HCT116 (cell line): ENCODE results near the gene SBNO2. TPM values are rescaled to one million over a fixed set of nuclear protein-coding genes. Genes with fewer than 3 reads are reported as not detected.

Experiments used
- ATAC-seq: fragments of 200-7000 bp; cut with Tn5 transposase; 2 replicates; pipeline ENCODE4 v1.9.1; 2020; ENCODE audit warnings: mild to moderate bottlenecking, moderate library complexity
- BruUV-seq: library from RNA; stranded (reverse); fragments of 400-500 nt; replicated peaks from 2 replicates; lab custom pipeline; 2021; lab: Mats Ljungman, UMichigan
- CTCF ChIA-PET: fragments of 300-600 bp; sonication (Branson Sonifier 250); formaldehyde crosslinking; loops from one replicate; lab custom pipeline; 2021; ENCODE audit warnings: antibody characterized with exemption; lab: Charles Lee
- POLR2A ChIA-PET: fragments of 300-600, 350-600 bp; sonication (Branson Sonifier 250); formaldehyde crosslinking; loops from one replicate; lab custom pipeline; 2021; ENCODE audit warnings: antibody characterized with exemption; lab: Charles Lee
- RAD21 ChIA-PET, 2 experiments: fragments of 300-600 bp; sonication (Branson Sonifier 250); formaldehyde crosslinking; loops; one replicate each; lab custom pipeline; 2023; ENCODE audit warnings: low total read pairs in 2 of 2; ENCODE audit not compliant: uncharacterized antibody in 2 of 2, unreplicated experiment in 2 of 2, low non-redundant PET in 1 of 2; lab: Charles Lee
- DNase-seq: peaks from one replicate; pipeline ENCODE4 v3.0.0-alpha.2; 2010; ENCODE audit warnings: low read depth, low spot score
- H2AFZ ChIP-seq: fragments of 200-600 bp; shearing (Covaris generic), sonication (generic); 2 replicates; pipeline ENCODE4 v1.6.1; 2017; ENCODE audit warnings: low read depth, mixed run types, mixed read lengths, antibody characterized with exemption, low read length; ENCODE audit not compliant: poor library complexity, severe bottlenecking
- H3K27ac ChIP-seq: 2 replicates; pipeline ENCODE4 v1.5.1; 2012; ENCODE audit warnings: low read depth, low read length
- H3K27me3 ChIP-seq: fragments of 200-600 bp; sonication (generic); 2 replicates; pipeline ENCODE4 v1.6.1; 2016; ENCODE audit warnings: mixed run types, low read length, mixed read lengths; ENCODE audit not compliant: insufficient read depth
- H3K36me3 ChIP-seq, 2 experiments: fragments of 200-500 bp in 1 of 2; fragments of 200-600 bp in 1 of 2; sonication (Bioruptor generic) in 1 of 2; sonication (generic) in 1 of 2; 2 replicates each; pipeline versions ENCODE4 v1.5.1 to v1.6.1; 2014 to 2016; ENCODE audit warnings: low read length in 2 of 2, inconsistent platforms in 1 of 2, mixed read lengths in 1 of 2, mixed run types in 1 of 2; ENCODE audit not compliant: insufficient read depth in 2 of 2, control insufficient read depth in 1 of 2
- H3K4me1 ChIP-seq, 2 experiments: fragments of 200-600 bp in 1 of 2; sonication (generic) in 1 of 2; 2 replicates each; pipeline versions ENCODE4 v1.5.1 to v1.6.1; 2012 to 2017; ENCODE audit warnings: low read length in 2 of 2, inconsistent platforms in 1 of 2, mild to moderate bottlenecking in 1 of 2, mixed read lengths in 1 of 2, mixed run types in 1 of 2, moderate library complexity in 1 of 2; ENCODE audit not compliant: insufficient read depth in 2 of 2, control insufficient read depth in 1 of 2
- H3K4me2 ChIP-seq: fragments of 200-600 bp; sonication (generic); 2 replicates; pipeline ENCODE4 v1.6.1; 2017; ENCODE audit warnings: mixed run types, low read length, mixed read lengths
- H3K4me3 ChIP-seq, 2 experiments: fragments of 200-600 bp in 1 of 2; sonication (generic) in 1 of 2; replicated peaks in 1 of 2; 2 replicates each; pipeline ENCODE4 v1.5.1; 2011 to 2016; ENCODE audit warnings: low read length in 2 of 2, control low read depth in 1 of 2, low read depth in 1 of 2, mild to moderate bottlenecking in 1 of 2, mixed read lengths in 1 of 2, mixed run types in 1 of 2
- H3K79me2 ChIP-seq: fragments of 200-600 bp; sonication (generic); 2 replicates; pipeline ENCODE4 v1.6.1; 2017; ENCODE audit warnings: mild to moderate bottlenecking, mixed run types, low read length, moderate library complexity, mixed read lengths; ENCODE audit not compliant: insufficient read depth
- H3K9ac ChIP-seq: fragments of 200-600 bp; sonication (generic); 2 replicates; pipeline ENCODE4 v1.6.1; 2016; ENCODE audit warnings: low read length, mixed read lengths
- H3K9me2 ChIP-seq: fragments of 200-600 bp; sonication (generic), shearing (Covaris generic); 2 replicates; pipeline ENCODE4 v1.6.1; 2017; ENCODE audit warnings: mixed run types, mild to moderate bottlenecking, moderate library complexity; ENCODE audit not compliant: insufficient read depth
- H3K9me3 ChIP-seq, 2 experiments: fragments of 200-500 bp in 1 of 2; fragments of 200-600 bp in 1 of 2; sonication (Bioruptor generic) in 1 of 2; sonication (generic) in 1 of 2; 2 replicates each; pipeline ENCODE4 v1.6.1; 2014 to 2017; ENCODE audit warnings: low read length in 2 of 2, mixed read lengths in 2 of 2, inconsistent platforms in 1 of 2, low read depth in 1 of 2, mild to moderate bottlenecking in 1 of 2, mixed run types in 1 of 2, moderate library complexity in 1 of 2; ENCODE audit not compliant: control insufficient read depth in 1 of 2, insufficient read depth in 1 of 2
- H4K20me1 ChIP-seq: fragments of 200-600 bp; sonication (generic), shearing (Covaris generic); 2 replicates; pipeline ENCODE4 v1.6.1; 2017; ENCODE audit warnings: mixed run types, mild to moderate bottlenecking, moderate library complexity; ENCODE audit not compliant: insufficient read depth
- CEBPB ChIP-seq: IDR thresholded peaks from 2 replicates; pipeline ENCODE4 v1.6.1; 2012; ENCODE audit warnings: low read depth
- EGR1 ChIP-seq: IDR thresholded peaks from 2 replicates; pipeline ENCODE4 v1.6.1; 2012; ENCODE audit warnings: low read depth
- ELF1 ChIP-seq: IDR thresholded peaks from 2 replicates; pipeline ENCODE4 v1.6.1; 2012; ENCODE audit warnings: low read depth, borderline replicate concordance
- EZH2phosphoT487 ChIP-seq: fragments of 200-600 bp; IDR thresholded peaks from 2 replicates; pipeline ENCODE4 v1.6.1; 2018; ENCODE audit warnings: antibody characterized with exemption, borderline replicate concordance
- FOSL1 ChIP-seq: IDR thresholded peaks from 2 replicates; pipeline ENCODE4 v1.6.1; 2012; ENCODE audit warnings: low read depth
- MAX ChIP-seq: IDR thresholded peaks from 2 replicates; pipeline ENCODE4 v1.6.1; 2012
- POLR2A ChIP-seq: IDR thresholded peaks from 2 replicates; pipeline ENCODE4 v1.7.0; 2011; ENCODE audit warnings: borderline replicate concordance; ENCODE audit not compliant: insufficient read depth, insufficient read length; ENCODE audit errors: extremely low read depth
- RAD21 ChIP-seq: IDR thresholded peaks from 2 replicates; pipeline ENCODE4 v1.6.1; 2012; ENCODE audit warnings: low read depth, mild to moderate bottlenecking
- SIN3A ChIP-seq: IDR thresholded peaks from 2 replicates; pipeline ENCODE4 v1.6.1; 2012; ENCODE audit warnings: low read depth
- SP1 ChIP-seq: IDR thresholded peaks from 2 replicates; pipeline ENCODE4 v1.6.1; 2012; ENCODE audit warnings: low read depth
- SRF ChIP-seq: IDR thresholded peaks from 2 replicates; pipeline ENCODE4 v1.6.1; 2012; ENCODE audit warnings: low read depth
- TCF7L2 ChIP-seq: IDR thresholded peaks from 2 replicates; pipeline ENCODE4 v1.7.0; 2011; ENCODE audit warnings: borderline replicate concordance, inconsistent platforms; ENCODE audit not compliant: insufficient read depth, insufficient read length; ENCODE audit errors: extremely low read depth
- YY1 ChIP-seq: IDR thresholded peaks from 2 replicates; pipeline ENCODE4 v1.6.1; 2011; ENCODE audit warnings: low read length, low read depth, moderate library complexity, mild to moderate bottlenecking; ENCODE audit not compliant: insufficient replicate concordance; ENCODE audit errors: extremely low read depth
- ZBTB33 ChIP-seq: IDR thresholded peaks from 2 replicates; pipeline ENCODE4 v1.6.1; 2011; ENCODE audit warnings: mild to moderate bottlenecking, low read length, moderate library complexity; ENCODE audit not compliant: insufficient replicate concordance; ENCODE audit errors: extremely low read depth
- ZFX ChIP-seq: fragments of 450-650 bp; IDR thresholded peaks from 2 replicates; pipeline ENCODE4 v1.6.1; 2017
- ZNF274 ChIP-seq: fragments of 200-500 bp; sonication (Bioruptor generic); IDR thresholded peaks from 2 replicates; pipeline ENCODE4 v1.6.1; 2014; ENCODE audit warnings: mild to moderate bottlenecking, low read depth, low read length, inconsistent platforms
- intact Hi-C: fragments of 100-400 bp; cut with micrococcal nuclease; formaldehyde crosslinking; loops from 2 replicates; pipeline ENCODE4 v1.10.0; 2022
- total RNA-seq: library from RNA; stranded (reverse); gene quantifications from one replicate; pipeline ENCODE4 v1.2.1, GENCODE V29; 2021; ENCODE audit not compliant: unreplicated experiment

SBNO2 gene
- total RNA-seq, 1 experiment from 2014 or later: 66.4 TPM

GRCh38 chr19:1084024-1084868 is 89.8 kb downstream of the SBNO2 start:
- Histone ChIP-seq H3K79me2 (no peaks in the 10 kb centered on the region), H3K9me3 (no peaks in the 10 kb centered on the region), H3K4me1 (peaks cover 4 to 18% of the 10 kb centered on the region in 2 experiments), H3K27me3 (no peaks in the 10 kb centered on the region), H3K4me2 (no peak overlapping the region), H3K36me3 (peaks cover 7 to 23% of the 10 kb centered on the region in 2 experiments; a peak in 3 of 4 replicates), H3K9me2 (no peaks in the 10 kb centered on the region), H3K9ac (no peak overlapping the region)
- DNase-seq (no peak), ATAC-seq (no peak)
- CTCF ChIA-PET: no interaction called here
- BruUV-seq: no TSS peak
- POLR2A ChIA-PET: interaction anchor here (0.8 kb wide), 1 partner anchor 18 kb away, joined by 4 read pairs; no protein-coding TSS in a partner anchor
- intact Hi-C loops: no loop called here
- TF ChIP-seq FOSL1: no peak
- no peak for TF ChIP-seq RAD21
- TF ChIP-seq, all 23 proteins: peak for 0
- no peak overlapping the region; the same call in 1 of the 2 replicates for H3K27ac ChIP-seq
- H4K20me1 ChIP-seq: no peaks in the 10 kb centered on the region
- H2AFZ ChIP-seq: no peak overlapping the region
- no peak overlapping the region for H3K4me3 ChIP-seq
- RAD21 ChIA-PET: no interaction called here

- peak overlapping the region; percentile 83 for H3K27ac ChIP-seq
- H3K4me1 ChIP-seq: peaks cover 4 to 18% of the 10 kb centered on the region in 2 experiments
- H3K9ac ChIP-seq: no peak overlapping the region
- H3K4me3 ChIP-seq: no peak overlapping the region
- ChIA-PET POLR2A (interaction anchor here (0.7 to 1.8 kb wide), 6 partner anchors 16 to 186 kb away, joined by 3 to 17 read pairs (median 6); partner anchors contain the start of genes ABCA7, ARHGAP45, CIRBP and CNN2), CTCF (interaction anchor here (0.8 to 1.5 kb wide), 2 partner anchors 18 to 161 kb away, joined by 5 to 6 read pairs; no protein-coding TSS in a partner anchor), RAD21 (interaction anchor here in 1 of 2 experiments (0.6 kb wide), 1 partner anchor 57 kb away, joined by 3 read pairs; the partner anchor contains the start of gene CNN2)
- H3K36me3 ChIP-seq: peaks cover 3 to 17% of the 10 kb centered on the region in 2 experiments; a peak in 3 of 4 replicates
- no peaks in the 10 kb centered on the region for H3K27me3 ChIP-seq
- no peaks in the 10 kb centered on the region for H3K79me2 ChIP-seq
- H3K9me3 ChIP-seq: no peaks in the 10 kb centered on the region
- intact Hi-C loops: no loop called here
- ATAC-seq (no peak), DNase-seq (no peak)
- peak overlapping the region; percentile 75 for H3K4me2 ChIP-seq
- no TSS peak for BruUV-seq
- no peak overlapping the region for H2AFZ ChIP-seq
- H3K9me2 ChIP-seq: no peaks in the 10 kb centered on the region
- H4K20me1 ChIP-seq: no peaks in the 10 kb centered on the region
- no peak for TF ChIP-seq SRF
- TF ChIP-seq POLR2A: no peak
- no peak for TF ChIP-seq EZH2phosphoT487
- no peak for TF ChIP-seq MAX
- no peak for TF ChIP-seq YY1
- no peak for TF ChIP-seq EGR1
- TF ChIP-seq CEBPB: no peak
- TF ChIP-seq ZBTB33: no peak
- TF ChIP-seq SP1: no peak
- TF ChIP-seq ZNF274: no peak
- TF ChIP-seq TCF7L2: no peak
- TF ChIP-seq ZFX: no peak
- no peak for TF ChIP-seq SIN3A
- TF ChIP-seq ELF1: no peak
Observed at GRCh38 chr19:1082928-1083816, 90.9 kb downstream of the SBNO2 start.
